Hematopoietic multipotent progenitor cell (in vitro differentiated cells): ENCODE data around the gene LRG1. TPM values are rescaled to one million over a fixed set of nuclear protein-coding genes. Genes with fewer than 3 reads are reported as not detected.
"Not testable (repeated sequence)": the region's sequence is repeated elsewhere in the genome, so short reads cannot be mapped to it uniquely, and the experiment has no call there.

Experiments
- DNase-seq, 3 donors: peaks; one replicate each; pipeline ENCODE4 v3.0.0-alpha.2; 2011 to 2015; ENCODE audit warnings: low read depth in 2 of 3, low spot score in 2 of 3
- total RNA-seq: library from RNA; depleted of rRNA; stranded (reverse); fragments of >200 nt; gene quantifications from one replicate; pipeline ENCODE4 v1.2.3, GENCODE V29; 2012

The LRG1 gene
- total RNA-seq, 1 donor, result 0.54 TPM

- DNase-seq, result no peak
Observed at GRCh38 chr19:4553775-4554174, 13.9 kb upstream of the LRG1 start.

GRCh38 chr19:4553092-4553695 is 13.4 kb upstream of the LRG1 start:
- no peak for DNase-seq

- DNase-seq, result no peak
Observed at GRCh38 chr19:4552525-4552819, 12.6 kb upstream of the LRG1 start.

GRCh38 chr19:4550479-4551050 is 10.7 kb upstream of the LRG1 start:
- DNase-seq, result no peak

- DNase-seq, result no peak
Observed at GRCh38 chr19:4550018-4550417, 10.2 kb upstream of the LRG1 start.

- DNase-seq, result no peak
Observed at GRCh38 chr19:4548238-4548584, 8.4 kb upstream of the LRG1 start.

GRCh38 chr19:4547303-4548237 is 7.7 kb upstream of the LRG1 start:
- DNase-seq, result peak in 1 of 3 donors; percentile 17

GRCh38 chr19:4543842-4544647 is 4.2 kb upstream of the LRG1 start:
- DNase-seq, result no peak

GRCh38 chr19:4542896-4543841 is 3.3 kb upstream of the LRG1 start:
- DNase-seq, result no peak

GRCh38 chr19:4541806-4542145 is 1.9 kb upstream of the LRG1 start:
- DNase-seq, result not testable (repeated sequence)

- no peak for DNase-seq
Observed at GRCh38 chr19:4541114-4541805, 1.4 kb upstream of the LRG1 start.

- DNase-seq, result no peak
Observed at GRCh38 chr19:4539169-4539692, 605 bp downstream of the LRG1 start.

GRCh38 chr19:4538601-4538954 is 1.3 kb downstream of the LRG1 start:
- no peak for DNase-seq

GRCh38 chr19:4537953-4538600 is 1.8 kb downstream of the LRG1 start:
- no peak for DNase-seq

GRCh38 chr19:4536798-4537197 is 3.0 kb downstream of the LRG1 start:
- DNase-seq, result no peak

- DNase-seq, result peak in 2 of 3 donors; percentile 78 to 81
Observed at GRCh38 chr19:4534836-4535658, 4.8 kb downstream of the LRG1 start, which contains the start of gene PLIN5. TSS of gene PLIN5 (minus strand) at chr19:4535224. CDS start at chr19:4534074, 1,150 bp downstream.

GRCh38 chr19:4533835-4534424 is 5.9 kb downstream of the LRG1 start:
- DNase-seq, result no peak

GRCh38 chr19:4533334-4533733 is 6.5 kb downstream of the LRG1 start:
- no peak for DNase-seq
